Measurements from ENCODE around the gene SH2D4B. TPM values are rescaled to one million over a fixed set of nuclear protein-coding genes. Genes with fewer than 3 reads are reported as not detected.

SH2D4B gene
- total RNA-seq, 1 donor from 2014 or later: 0.12 TPM

DNA sequence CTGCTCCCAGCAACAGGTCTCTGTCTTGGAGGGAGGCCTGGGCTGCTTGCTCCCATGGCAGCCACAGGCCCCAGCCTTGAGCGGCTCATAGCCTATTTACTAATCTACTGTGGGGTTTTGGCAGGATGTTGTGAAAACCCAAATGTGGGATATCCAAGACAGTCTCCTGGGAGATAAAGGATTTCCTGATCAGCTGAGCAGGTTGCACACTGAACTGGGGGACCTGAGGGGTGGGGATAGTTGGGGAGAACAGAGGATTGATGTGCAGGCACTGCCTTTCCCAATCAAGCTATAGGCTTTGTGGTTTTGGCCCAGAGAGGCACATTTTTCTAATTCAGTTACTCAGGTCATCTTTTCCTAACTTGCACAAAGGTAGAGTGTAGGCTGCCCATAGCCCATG is 92.6 kb downstream of the SH2D4B start:
- H3K27ac Mint-ChIP-seq: no peak overlapping the region
- no peaks in the 10 kb centered on the region for H3K27me3 Mint-ChIP-seq
- H3K4me1 Mint-ChIP-seq (ENCODE audit: low read depth): no peaks in the 10 kb centered on the region
- TF ChIP-seq CTCF (IDR thresholded peaks at IDR 0.05; ENCODE audit: unreplicated experiment): no peak
- H3K4me3 Mint-ChIP-seq (ENCODE audit: low read depth): no peak overlapping the region
- DNase-seq (ENCODE audit: low spot score, unreplicated experiment): no peak
- H3K36me3 Mint-ChIP-seq (ENCODE audit: insufficient read depth): no peaks in the 10 kb centered on the region
- H3K9me3 Mint-ChIP-seq (ENCODE audit: low read depth): peaks cover 7% of the 10 kb centered on the region

GRCh38 chr10:80632742-80633141 is 95.0 kb downstream of the SH2D4B start:
- H3K4me1 Mint-ChIP-seq (ENCODE audit: low read depth): no peaks in the 10 kb centered on the region
- no peaks in the 10 kb centered on the region for H3K36me3 Mint-ChIP-seq (ENCODE audit: insufficient read depth)
- H3K27ac Mint-ChIP-seq: no peak overlapping the region
- TF ChIP-seq CTCF (IDR thresholded peaks at IDR 0.05; ENCODE audit: unreplicated experiment): no peak
- no peaks in the 10 kb centered on the region for H3K27me3 Mint-ChIP-seq
- H3K4me3 Mint-ChIP-seq (ENCODE audit: low read depth): no peak overlapping the region
- no peaks in the 10 kb centered on the region for H3K9me3 Mint-ChIP-seq (ENCODE audit: low read depth)
- DNase-seq (ENCODE audit: low spot score, unreplicated experiment): no peak

- no peaks in the 10 kb centered on the region for H3K27me3 Mint-ChIP-seq
- no peak overlapping the region for H3K27ac Mint-ChIP-seq
- H3K4me1 Mint-ChIP-seq (ENCODE audit: low read depth): no peaks in the 10 kb centered on the region
- no peak for TF ChIP-seq CTCF (IDR thresholded peaks at IDR 0.05; ENCODE audit: unreplicated experiment)
- no peaks in the 10 kb centered on the region for H3K9me3 Mint-ChIP-seq (ENCODE audit: low read depth)
- H3K36me3 Mint-ChIP-seq (ENCODE audit: insufficient read depth): no peaks in the 10 kb centered on the region
- no peak for DNase-seq (ENCODE audit: low spot score, unreplicated experiment)
- no peak overlapping the region for H3K4me3 Mint-ChIP-seq (ENCODE audit: low read depth)
Observed at GRCh38 chr10:80633383-80633860, 95.7 kb downstream of the SH2D4B start.

- Mint-ChIP-seq H3K27ac (no peak overlapping the region), H3K9me3 (ENCODE audit: low read depth) (no peaks in the 10 kb centered on the region), H3K4me3 (ENCODE audit: low read depth) (no peak overlapping the region), H3K27me3 (no peaks in the 10 kb centered on the region), H3K36me3 (ENCODE audit: insufficient read depth) (no peaks in the 10 kb centered on the region), H3K4me1 (ENCODE audit: low read depth) (no peaks in the 10 kb centered on the region)
- DNase-seq (ENCODE audit: low spot score, unreplicated experiment): no peak
- TF ChIP-seq CTCF (IDR thresholded peaks at IDR 0.05; ENCODE audit: unreplicated experiment): no peak
Observed at GRCh38 chr10:80633910-80634309, 96.2 kb downstream of the SH2D4B start.

GRCh38 chr10:80642661-80643060 is 105.0 kb downstream of the SH2D4B start:
- Mint-ChIP-seq H3K36me3 (ENCODE audit: insufficient read depth) (no peaks in the 10 kb centered on the region), H3K9me3 (ENCODE audit: low read depth) (no peaks in the 10 kb centered on the region), H3K4me3 (ENCODE audit: low read depth) (no peak overlapping the region), H3K27me3 (peaks cover 5% of the 10 kb centered on the region), H3K27ac (no peak overlapping the region), H3K4me1 (ENCODE audit: low read depth) (no peaks in the 10 kb centered on the region)
- DNase-seq (ENCODE audit: low spot score, unreplicated experiment): no peak
- no peak for TF ChIP-seq CTCF (IDR thresholded peaks at IDR 0.05; ENCODE audit: unreplicated experiment)
